GM23338 (cell line): ENCODE data around the gene MPRIP. TPM values are rescaled to one million over a fixed set of nuclear protein-coding genes. Genes with fewer than 3 reads are reported as not detected.

Experiments
- ATAC-seq: fragments of 200-7000 bp; cut with Tn5 transposase; 3 replicates; pipeline ENCODE4 v1.9.1; 2020
- DNase-seq: peaks from one replicate; pipeline ENCODE4 v3.0.0-alpha.2; 2015; ENCODE audit warnings: low spot score
- H2AFZ ChIP-seq: fragments of 200-600 bp; sonication (generic); 2 replicates; pipeline ENCODE4 v1.8.0; 2016; ENCODE audit warnings: antibody characterized with exemption, mild to moderate bottlenecking, moderate library complexity
- H3F3A ChIP-seq: fragments of 200-600 bp; sonication (generic); replicated peaks from 2 replicates; pipeline ENCODE4 v1.8.0; 2017; ENCODE audit warnings: antibody characterized with exemption, mixed run types, low read depth
- H3K27ac ChIP-seq: fragments of 200-600 bp; sonication (generic); 2 replicates; pipeline ENCODE4 v1.6.1; 2016; ENCODE audit warnings: low read depth
- H3K27me3 ChIP-seq: fragments of 200-600 bp; sonication (generic); 2 replicates; pipeline ENCODE4 v1.8.0; 2016; ENCODE audit warnings: mild to moderate bottlenecking, mixed run types, moderate library complexity; ENCODE audit not compliant: insufficient read depth
- H3K36me3 ChIP-seq: fragments of 200-600 bp; sonication (generic); 2 replicates; pipeline ENCODE4 v1.8.0; 2016; ENCODE audit warnings: mild to moderate bottlenecking; ENCODE audit not compliant: insufficient read depth
- H3K4me1 ChIP-seq: fragments of 200-600 bp; sonication (generic); 2 replicates; pipeline ENCODE4 v1.8.0; 2016; ENCODE audit warnings: mild to moderate bottlenecking, moderate library complexity; ENCODE audit not compliant: insufficient read depth
- H3K4me2 ChIP-seq: fragments of 200-600 bp; sonication (generic); 2 replicates; pipeline ENCODE4 v1.7.1; 2017; ENCODE audit warnings: mixed run types
- H3K4me3 ChIP-seq: fragments of 200-600 bp; sonication (generic); 2 replicates; pipeline ENCODE4 v1.6.1; 2016; ENCODE audit warnings: mixed run types
- H3K79me2 ChIP-seq: fragments of 200-600 bp; sonication (generic); replicated peaks from 2 replicates; pipeline ENCODE4 v1.8.0; 2017; ENCODE audit warnings: mild to moderate bottlenecking; ENCODE audit not compliant: insufficient read depth
- H3K9me2 ChIP-seq: fragments of 200-600 bp; sonication (generic); 2 replicates; pipeline ENCODE4 v1.8.0; 2017; ENCODE audit not compliant: insufficient read depth
- H4K20me1 ChIP-seq: fragments of 200-600 bp; sonication (generic); replicated peaks from 2 replicates; pipeline ENCODE4 v1.8.0; 2017; ENCODE audit warnings: mild to moderate bottlenecking; ENCODE audit not compliant: insufficient read depth
- H3K27ac Mint-ChIP-seq: 2 replicates; pipeline ENCODE4 v1.8.0; 2020; ENCODE audit warnings: inconsistent platforms, mild to moderate bottlenecking, moderate library complexity, mixed read lengths
- H3K27me3 Mint-ChIP-seq: 3 replicates; pipeline ENCODE4 v1.8.0; 2022; ENCODE audit warnings: low read depth, mild to moderate bottlenecking, moderate library complexity, mixed read lengths, inconsistent platforms; ENCODE audit not compliant: insufficient read depth, poor library complexity
- H3K36me3 Mint-ChIP-seq: 3 replicates; pipeline ENCODE4 v1.8.0; 2021; ENCODE audit warnings: low read depth, mild to moderate bottlenecking, inconsistent platforms, moderate library complexity, mixed read lengths
- H3K4me1 Mint-ChIP-seq: 3 replicates; pipeline ENCODE4 v1.8.0; 2020; ENCODE audit warnings: mild to moderate bottlenecking, inconsistent platforms, mixed read lengths
- H3K4me3 Mint-ChIP-seq: 3 replicates; pipeline ENCODE4 v1.8.0; 2021; ENCODE audit warnings: moderate library complexity, mild to moderate bottlenecking, inconsistent platforms, mixed read lengths
- H3K9me3 Mint-ChIP-seq: 3 replicates; pipeline ENCODE4 v1.8.0; 2020; ENCODE audit warnings: moderate library complexity, mild to moderate bottlenecking, inconsistent platforms, mixed read lengths
- CREB1 ChIP-seq: fragments of 250-450 bp; sonication (Bioruptor Pico); IDR thresholded peaks from 2 replicates; pipeline ENCODE4 v1.5.0; 2020; ENCODE audit warnings: low read depth, mild to moderate bottlenecking, moderate library complexity
- CTCF ChIP-seq, 2 experiments: fragments of 200-600 bp in 1 of 2; sonication (generic) in 1 of 2; conservative IDR thresholded peaks; 2 replicates each; pipeline versions ENCODE4 v1.5.1 to v1.6.1; 2016 to 2017; ENCODE audit warnings: antibody characterized with exemption in 2 of 2, low read depth in 2 of 2, mild to moderate bottlenecking in 2 of 2, moderate library complexity in 1 of 2
- JUNB ChIP-seq: IDR thresholded peaks from one replicate; pipeline ENCODE4 v1.6.1; 2016; ENCODE audit warnings: antibody characterized with exemption; ENCODE audit not compliant: unreplicated experiment
- NANOG ChIP-seq: IDR thresholded peaks from 2 replicates; pipeline ENCODE4 v1.6.1; 2016; ENCODE audit warnings: antibody characterized with exemption, borderline replicate concordance
- POLR2AphosphoS5 ChIP-seq: IDR thresholded peaks from 2 replicates; pipeline ENCODE4 v1.6.1; 2016; ENCODE audit warnings: antibody characterized with exemption, low read depth
- REST ChIP-seq: IDR thresholded peaks from one replicate; pipeline ENCODE4 v1.6.1; 2018; ENCODE audit warnings: antibody characterized with exemption; ENCODE audit not compliant: unreplicated experiment
- STAT1 ChIP-seq: IDR thresholded peaks from one replicate; pipeline ENCODE4 v1.6.1; 2016; ENCODE audit warnings: antibody characterized with exemption; ENCODE audit not compliant: unreplicated experiment
- ZNF462 ChIP-seq: fragments of 250-450 bp; sonication (Bioruptor Pico); IDR thresholded peaks from 2 replicates; pipeline ENCODE4 v1.5.0; 2020; ENCODE audit warnings: mild to moderate bottlenecking, moderate library complexity
- polyA plus RNA-seq: library from polyadenylated mRNA; unstranded; fragments of >200 nt; fragmentation: Nextera tagmentation; extraction: Ambion mirVana; gene quantifications from 2 replicates; pipeline ENCODE4 v1.2.1, GENCODE V29; 2016
- total RNA-seq: library from RNA; depleted of rRNA; stranded (reverse); fragments of >200 nt; shearing (Covaris generic); gene quantifications from 2 replicates; pipeline ENCODE4 v1.2.3, GENCODE V29; 2014

Gene MPRIP
- total and polyA plus RNA-seq, 2 experiments from 2014 or later: 39.3 to 113 TPM

- no peak overlapping the region for H3K27ac ChIP-seq
- no peaks in the 10 kb centered on the region for H3K9me2 ChIP-seq
- H3K9me3 Mint-ChIP-seq: peaks cover 3% of the 10 kb centered on the region; the same call in 1 of the 3 replicates
- peaks cover 9% of the 10 kb centered on the region for H3K27me3 Mint-ChIP-seq
- H4K20me1 ChIP-seq: no peaks in the 10 kb centered on the region
- H3K4me3 ChIP-seq: no peak overlapping the region
- no peak overlapping the region for H3K27ac Mint-ChIP-seq
- H3K4me2 ChIP-seq: no peak overlapping the region
- H3F3A ChIP-seq: no peaks in the 10 kb centered on the region
- H3K79me2 ChIP-seq: no peaks in the 10 kb centered on the region
- no peaks in the 10 kb centered on the region for H3K4me1 ChIP-seq
- no peaks in the 10 kb centered on the region for H3K27me3 ChIP-seq
- no peak for TF ChIP-seq ZNF462
- no peak for TF ChIP-seq CREB1
- no peak for TF ChIP-seq CTCF (conservative IDR thresholded peaks at IDR 0.05; ENCODE audit: low read depth in 2 of 2)
- TF ChIP-seq NANOG: no peak
- no peak for TF ChIP-seq REST
- no peak for TF ChIP-seq JUNB
- no peak for TF ChIP-seq STAT1
- no peak for TF ChIP-seq POLR2AphosphoS5
- no peaks in the 10 kb centered on the region for H3K36me3 Mint-ChIP-seq
- DNase-seq (no peak), ATAC-seq (no peak)
- no peaks in the 10 kb centered on the region for H3K36me3 ChIP-seq
- no peak overlapping the region for H2AFZ ChIP-seq
- peaks cover 12% of the 10 kb centered on the region for H3K4me1 Mint-ChIP-seq
- H3K4me3 Mint-ChIP-seq: no peak overlapping the region
These were observed 42.2 kb upstream of the MPRIP start for GRCh38 chr17:16999931-17000625.
